HFF-Myc (cell line): ENCODE measurements around the gene SCLY.

ENCODE experiments used
- DNase-seq: peaks from one replicate; pipeline ENCODE4 v3.0.0-alpha.2; 2011; ENCODE audit warnings: low read depth; ENCODE audit errors: extremely low read depth
- H3K4me3 ChIP-seq: replicated peaks from 2 replicates; pipeline ENCODE4 v1.5.1; 2011; ENCODE audit warnings: low read depth, mild to moderate bottlenecking, control low read depth, low read length
- TF ChIP-seq, protein P1 (sequence below): IDR thresholded peaks from 2 replicates; pipeline ENCODE4 v1.5.1; 2012; ENCODE audit warnings: mild to moderate bottlenecking, low read depth, low read length, control low read depth; ENCODE audit errors: missing control alignments

SCLY gene

DNA sequence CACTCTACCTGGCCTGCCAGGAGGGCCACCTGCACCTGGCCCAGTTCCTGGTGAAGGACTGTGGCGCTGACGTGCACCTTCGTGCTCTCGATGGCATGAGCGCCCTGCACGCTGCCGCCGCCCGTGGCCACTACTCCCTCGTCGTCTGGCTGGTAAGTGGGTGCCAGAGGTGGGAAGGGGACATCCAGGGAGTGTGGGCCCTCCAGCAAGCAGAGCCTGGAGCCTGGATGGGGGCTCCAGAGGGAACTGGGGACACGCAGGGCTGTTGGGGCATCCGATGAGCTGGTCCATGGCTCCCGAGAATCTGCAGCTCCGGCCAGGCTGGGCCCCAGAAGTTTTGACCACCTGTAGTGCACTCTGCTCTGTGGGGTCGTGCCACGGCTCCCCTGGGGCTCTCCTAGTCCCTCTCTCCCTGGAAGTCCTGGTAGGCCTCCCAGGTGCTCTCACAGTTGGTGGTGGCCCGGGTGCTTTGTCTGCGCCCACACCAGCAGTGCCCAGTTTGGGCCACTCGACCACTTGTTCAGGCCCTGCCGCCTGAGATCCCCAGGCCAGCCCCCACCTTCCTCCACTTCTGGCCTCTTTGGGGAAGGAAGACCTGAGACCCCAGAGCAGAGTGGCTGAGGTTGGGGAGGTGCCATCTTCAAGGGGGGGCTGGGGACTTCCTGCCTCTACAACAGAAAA, 44.0 kb downstream of the SCLY start:
- no peak for DNase-seq
- TF ChIP-seq, protein P1, sequence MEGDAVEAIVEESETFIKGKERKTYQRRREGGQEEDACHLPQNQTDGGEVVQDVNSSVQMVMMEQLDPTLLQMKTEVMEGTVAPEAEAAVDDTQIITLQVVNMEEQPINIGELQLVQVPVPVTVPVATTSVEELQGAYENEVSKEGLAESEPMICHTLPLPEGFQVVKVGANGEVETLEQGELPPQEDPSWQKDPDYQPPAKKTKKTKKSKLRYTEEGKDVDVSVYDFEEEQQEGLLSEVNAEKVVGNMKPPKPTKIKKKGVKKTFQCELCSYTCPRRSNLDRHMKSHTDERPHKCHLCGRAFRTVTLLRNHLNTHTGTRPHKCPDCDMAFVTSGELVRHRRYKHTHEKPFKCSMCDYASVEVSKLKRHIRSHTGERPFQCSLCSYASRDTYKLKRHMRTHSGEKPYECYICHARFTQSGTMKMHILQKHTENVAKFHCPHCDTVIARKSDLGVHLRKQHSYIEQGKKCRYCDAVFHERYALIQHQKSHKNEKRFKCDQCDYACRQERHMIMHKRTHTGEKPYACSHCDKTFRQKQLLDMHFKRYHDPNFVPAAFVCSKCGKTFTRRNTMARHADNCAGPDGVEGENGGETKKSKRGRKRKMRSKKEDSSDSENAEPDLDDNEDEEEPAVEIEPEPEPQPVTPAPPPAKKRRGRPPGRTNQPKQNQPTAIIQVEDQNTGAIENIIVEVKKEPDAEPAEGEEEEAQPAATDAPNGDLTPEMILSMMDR = no peak
- no peak overlapping the region for H3K4me3 ChIP-seq

GRCh38 chr2:238105506-238106338, 44.9 kb downstream of the SCLY start:
- H3K4me3 ChIP-seq = no peak overlapping the region
- TF ChIP-seq, protein P1 = no peak
- DNase-seq = no peak

GRCh38 chr2:238106339-238106697, 45.5 kb downstream of the SCLY start:
- DNase-seq = no peak
- TF ChIP-seq, protein P1 = peak; percentile 17
- H3K4me3 ChIP-seq = no peak overlapping the region

GRCh38 chr2:238106698-238107524, 46.1 kb downstream of the SCLY start:
- TF ChIP-seq, protein P1 = no peak
- no peak for DNase-seq
- no peak overlapping the region for H3K4me3 ChIP-seq

DNA sequence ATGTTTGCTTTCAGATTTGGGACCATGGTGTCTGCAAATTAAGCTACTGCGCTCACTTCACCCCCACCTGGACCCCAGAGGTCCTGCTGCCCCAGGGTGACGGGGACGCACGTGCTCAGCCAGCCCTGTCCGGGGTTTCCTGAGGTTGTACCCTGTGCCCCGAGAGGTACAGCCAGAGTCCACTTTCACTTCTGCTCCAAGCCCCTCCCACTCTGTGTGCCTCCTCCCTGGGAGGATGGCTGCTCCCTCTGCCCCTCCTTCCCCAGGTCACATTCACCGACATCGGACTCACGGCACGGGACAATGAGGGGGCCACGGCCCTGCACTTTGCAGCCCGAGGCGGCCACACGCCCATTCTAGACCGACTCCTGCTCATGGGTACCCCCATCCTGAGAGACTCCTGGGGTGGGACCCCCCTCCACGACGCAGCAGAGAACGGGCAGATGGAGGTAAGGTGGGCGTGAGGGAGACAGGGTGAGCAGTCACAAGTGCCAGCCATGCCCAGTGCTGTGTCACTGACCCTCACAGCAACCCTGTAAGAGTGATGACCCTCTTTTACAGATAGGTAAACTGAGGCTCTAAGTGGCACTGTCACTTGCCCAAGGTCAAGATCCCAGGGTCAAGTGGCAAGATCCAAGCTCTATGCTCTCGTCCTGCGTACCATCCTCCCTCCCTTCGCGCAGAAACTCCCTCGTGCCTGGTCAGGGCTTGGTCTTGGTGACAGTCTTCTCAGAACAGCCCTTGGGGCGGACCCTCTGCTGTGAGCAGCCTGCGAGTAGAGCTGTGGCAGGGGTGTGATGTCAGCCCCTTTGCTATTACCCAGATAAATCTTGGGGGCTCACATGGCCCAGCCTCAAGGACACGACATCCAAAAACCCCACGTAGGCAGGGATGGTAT, 47.0 kb downstream of the SCLY start:
- DNase-seq = no peak
- H3K4me3 ChIP-seq = no peak overlapping the region
- TF ChIP-seq, protein P1 = no peak
